ENCODE measurements around the gene MCAM.

The MCAM gene

DNA sequence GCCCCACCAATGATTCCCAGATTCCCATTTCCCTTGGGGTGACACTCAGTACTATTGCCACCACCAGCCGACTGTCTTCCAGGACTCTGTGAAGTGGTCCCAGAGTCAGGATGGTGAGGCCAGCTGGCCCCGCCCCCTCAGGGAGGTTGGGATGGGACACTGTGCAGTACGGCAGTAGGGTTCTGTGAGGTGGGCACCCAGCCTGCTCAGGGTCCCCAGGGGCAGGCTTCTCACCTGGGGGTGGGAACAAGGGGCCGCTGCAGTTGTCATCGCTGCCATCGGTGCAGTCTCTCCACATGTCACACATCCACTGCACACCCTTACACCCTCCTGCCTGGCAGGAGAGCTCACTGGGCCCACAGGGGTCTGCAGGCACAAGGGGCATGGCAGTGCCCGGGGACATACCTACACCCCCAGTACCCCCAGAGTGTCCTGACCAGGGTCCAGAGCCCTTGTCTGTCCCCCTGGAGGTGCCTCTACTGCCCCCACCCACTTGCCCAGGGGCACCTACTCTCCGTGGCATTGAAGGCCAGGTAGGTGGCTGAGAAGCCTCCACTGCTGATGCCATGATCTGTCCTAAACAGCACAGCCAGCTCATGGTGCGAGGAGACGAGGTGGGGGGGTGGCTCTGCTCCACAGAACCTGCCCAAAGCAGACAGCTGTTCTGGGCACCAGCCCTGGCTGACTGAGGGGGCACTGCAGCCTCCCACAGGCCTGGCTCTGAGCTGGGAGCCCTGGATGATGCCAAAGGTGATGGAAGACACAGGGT lies 25.6 kb upstream of the MCAM start:
- H3K9me3 ChIP-seq (ENCODE audit: severe bottlenecking) = no peaks in the 10 kb centered on the region
- H3K27ac ChIP-seq = no peak overlapping the region
- peaks cover 25% of the 10 kb centered on the region for H3K27me3 ChIP-seq (ENCODE audit: insufficient read depth, low read depth, severe bottlenecking)
- no peak overlapping the region for H3K4me3 ChIP-seq (ENCODE audit: low read depth, low read length)
- TF ChIP-seq, protein P1, sequence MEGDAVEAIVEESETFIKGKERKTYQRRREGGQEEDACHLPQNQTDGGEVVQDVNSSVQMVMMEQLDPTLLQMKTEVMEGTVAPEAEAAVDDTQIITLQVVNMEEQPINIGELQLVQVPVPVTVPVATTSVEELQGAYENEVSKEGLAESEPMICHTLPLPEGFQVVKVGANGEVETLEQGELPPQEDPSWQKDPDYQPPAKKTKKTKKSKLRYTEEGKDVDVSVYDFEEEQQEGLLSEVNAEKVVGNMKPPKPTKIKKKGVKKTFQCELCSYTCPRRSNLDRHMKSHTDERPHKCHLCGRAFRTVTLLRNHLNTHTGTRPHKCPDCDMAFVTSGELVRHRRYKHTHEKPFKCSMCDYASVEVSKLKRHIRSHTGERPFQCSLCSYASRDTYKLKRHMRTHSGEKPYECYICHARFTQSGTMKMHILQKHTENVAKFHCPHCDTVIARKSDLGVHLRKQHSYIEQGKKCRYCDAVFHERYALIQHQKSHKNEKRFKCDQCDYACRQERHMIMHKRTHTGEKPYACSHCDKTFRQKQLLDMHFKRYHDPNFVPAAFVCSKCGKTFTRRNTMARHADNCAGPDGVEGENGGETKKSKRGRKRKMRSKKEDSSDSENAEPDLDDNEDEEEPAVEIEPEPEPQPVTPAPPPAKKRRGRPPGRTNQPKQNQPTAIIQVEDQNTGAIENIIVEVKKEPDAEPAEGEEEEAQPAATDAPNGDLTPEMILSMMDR (IDR thresholded peaks at IDR 0.05; ENCODE audit: low read depth, low read length) = no peak
- no peak for DNase-seq
- no peaks in the 10 kb centered on the region for H3K36me3 ChIP-seq

DNA sequence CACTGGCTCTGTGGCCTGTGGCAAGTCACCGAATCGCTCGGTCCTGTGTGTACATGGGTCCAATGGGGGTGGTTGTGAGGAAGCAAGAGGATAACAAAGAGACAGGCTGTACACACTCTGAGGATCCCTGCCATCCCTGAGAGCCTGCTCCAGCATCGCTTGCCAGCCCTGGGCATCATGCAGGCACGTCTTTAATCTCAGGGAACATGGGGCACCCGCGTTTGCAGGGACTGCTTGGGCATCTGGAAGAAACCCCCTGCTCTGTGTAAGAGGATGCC lies 25.0 kb upstream of the MCAM start:
- no peak overlapping the region for H3K4me3 ChIP-seq (ENCODE audit: low read depth, low read length)
- TF ChIP-seq, protein P1 (IDR thresholded peaks at IDR 0.05; ENCODE audit: low read depth, low read length) = no peak

DNA sequence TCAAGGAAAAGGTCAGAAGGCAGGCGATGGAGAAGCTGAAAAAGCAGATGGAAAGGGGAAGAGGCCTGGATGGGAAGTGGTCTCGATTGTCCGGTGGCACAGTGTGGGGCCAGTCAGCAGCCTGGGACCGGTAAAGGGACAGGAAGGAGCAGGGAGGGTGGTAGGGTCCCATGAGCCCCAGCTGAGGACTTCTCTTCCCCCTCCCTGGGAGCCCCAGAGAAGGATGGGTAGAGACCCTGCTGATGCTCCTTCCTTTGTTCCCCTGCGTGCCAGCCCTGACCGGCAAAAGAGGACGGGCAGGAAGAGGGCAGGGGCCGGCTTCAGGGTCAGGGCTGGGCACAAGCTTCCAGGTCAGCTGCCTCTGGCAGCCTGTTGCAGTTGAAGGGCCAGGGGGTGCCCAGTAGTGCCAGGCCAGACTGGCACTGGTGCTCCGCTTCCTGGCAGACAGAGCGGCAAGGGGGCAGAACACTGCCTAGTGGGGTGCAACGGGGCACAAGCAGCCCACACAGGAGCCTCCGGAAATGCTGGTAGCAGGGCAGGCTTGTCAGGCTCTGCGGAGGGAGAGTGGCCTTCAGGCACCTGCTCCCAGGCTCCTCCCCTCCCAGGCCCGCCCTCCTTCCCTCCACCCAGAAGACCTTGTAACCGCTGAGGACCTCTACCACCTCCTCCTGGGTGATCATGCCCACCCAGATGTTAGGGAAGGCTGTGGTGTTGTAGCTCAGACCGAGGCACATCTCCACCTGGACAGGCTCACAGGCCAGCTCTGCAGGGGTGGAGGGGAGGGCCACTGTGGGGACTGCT lies 24.5 kb upstream of the MCAM start:
- H3K4me3 ChIP-seq (ENCODE audit: low read depth, low read length) = no peak overlapping the region
- peaks cover 25% of the 10 kb centered on the region for H3K27me3 ChIP-seq (ENCODE audit: insufficient read depth, low read depth, severe bottlenecking)
- H3K27ac ChIP-seq = no peak overlapping the region
- no peak for DNase-seq
- TF ChIP-seq, protein P1 (IDR thresholded peaks at IDR 0.05; ENCODE audit: low read depth, low read length) = no peak
- no peaks in the 10 kb centered on the region for H3K36me3 ChIP-seq
- no peaks in the 10 kb centered on the region for H3K9me3 ChIP-seq (ENCODE audit: severe bottlenecking)

More for the DNA sequence above, 25.0 kb upstream of the MCAM start:
- Histone ChIP-seq H3K9me3 (ENCODE audit: severe bottlenecking) (no peaks in the 10 kb centered on the region), H3K27ac (no peak overlapping the region), H3K36me3 (no peaks in the 10 kb centered on the region), H3K27me3 (ENCODE audit: insufficient read depth, low read depth, severe bottlenecking) (peaks cover 25% of the 10 kb centered on the region)
- DNase-seq = no peak

DNA sequence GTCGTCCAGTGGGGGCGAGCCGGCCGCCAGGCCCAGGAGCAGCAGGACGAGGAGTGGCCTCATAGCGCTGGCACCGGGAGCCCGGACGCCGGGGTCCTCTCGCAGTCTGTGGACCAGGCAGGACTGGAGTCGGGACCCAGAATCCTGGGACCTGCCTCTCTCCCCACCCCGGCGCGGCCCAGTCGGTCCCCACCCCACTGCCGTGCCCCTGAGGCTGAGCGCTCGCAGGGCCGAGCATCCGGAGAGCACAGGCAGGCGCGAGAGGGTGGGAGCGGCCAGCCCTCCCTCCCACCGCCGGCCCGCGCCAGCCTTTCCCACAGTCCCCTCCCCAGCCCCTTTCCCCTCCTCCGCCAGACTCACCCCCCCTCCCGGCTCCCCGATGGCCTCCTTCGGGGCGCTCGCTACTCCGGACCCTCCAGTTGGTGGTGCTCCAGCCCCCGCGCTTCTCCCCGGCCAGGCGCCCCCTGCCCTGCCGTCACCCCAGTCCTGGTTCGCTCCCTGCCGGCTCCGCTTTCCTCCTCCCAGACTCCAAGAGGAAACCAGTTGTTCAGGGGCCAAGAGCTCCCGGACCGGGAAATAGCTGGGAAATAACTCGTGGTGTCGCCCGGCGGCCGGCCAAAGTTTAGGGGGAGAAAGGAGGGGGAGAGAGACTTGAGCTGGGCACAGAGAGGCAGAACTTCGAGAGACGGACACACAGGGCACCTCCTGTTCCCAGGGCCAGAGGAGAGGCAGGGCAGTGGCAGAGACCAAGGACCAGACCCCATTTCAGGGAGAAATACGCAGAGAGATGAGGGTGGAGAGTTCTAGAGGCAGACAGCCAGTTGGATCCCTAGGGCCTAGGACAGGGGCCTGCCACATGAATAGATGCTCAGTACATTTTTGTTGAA lies 23.6 kb upstream of the MCAM start, which contains the start of gene C1QTNF5:
C1QTNF5 (minus strand) TSS at position 549 of the 887 bp plus-strand sequence; CDS start at position 63, 486 bp downstream.
- no peak for DNase-seq
- H3K36me3 ChIP-seq = no peaks in the 10 kb centered on the region
- peak within 1 kb of the TSS; percentile 44 for H3K4me3 ChIP-seq (ENCODE audit: low read depth, low read length)
- no peaks in the 10 kb centered on the region for H3K9me3 ChIP-seq (ENCODE audit: severe bottlenecking)
- no peak within 1 kb of the TSS for H3K27ac ChIP-seq
- TF ChIP-seq, protein P1 (IDR thresholded peaks at IDR 0.05; ENCODE audit: low read depth, low read length) = no peak
- peaks cover 25% of the 10 kb centered on the region for H3K27me3 ChIP-seq (ENCODE audit: insufficient read depth, low read depth, severe bottlenecking)

DNA sequence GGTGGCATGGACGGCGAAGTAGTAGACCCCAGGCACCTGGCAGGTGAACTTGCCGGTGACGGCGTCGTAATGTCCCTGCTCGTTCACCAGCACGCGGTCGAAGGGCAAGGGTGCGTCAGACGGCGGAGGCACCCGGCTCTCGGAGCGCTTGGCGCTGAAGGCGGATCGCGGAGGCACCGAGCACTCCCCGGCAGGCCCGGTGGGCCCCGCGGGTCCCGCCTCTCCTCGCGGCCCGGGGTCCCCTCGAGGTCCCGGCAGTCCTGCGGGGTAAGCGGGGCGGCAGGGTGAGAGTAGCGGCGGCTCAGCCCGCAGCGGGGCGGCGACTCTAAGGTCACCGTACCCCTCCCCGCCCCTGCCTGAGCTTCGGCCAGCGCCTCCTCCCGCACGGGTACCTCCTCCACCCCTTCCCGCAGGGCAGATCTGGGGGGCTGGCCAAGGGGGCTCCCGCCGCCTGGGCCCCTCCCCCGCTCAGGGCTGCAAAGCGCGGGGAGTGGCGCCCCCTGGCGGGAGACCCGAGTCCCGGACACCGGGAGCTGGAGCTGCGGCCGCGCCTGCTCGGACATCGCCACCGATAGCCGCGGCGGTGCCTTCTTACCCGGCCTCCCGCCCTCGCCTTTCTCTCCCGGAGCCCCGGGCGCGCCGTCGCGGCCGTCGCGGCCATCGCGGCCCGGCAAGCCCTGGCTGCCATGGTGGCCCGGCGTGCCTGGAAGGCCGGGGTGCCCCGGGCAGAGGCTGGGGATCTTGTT lies 22.8 kb upstream of the MCAM start:
- TF ChIP-seq, protein P1 (IDR thresholded peaks at IDR 0.05; ENCODE audit: low read depth, low read length) = peak; percentile 89
- H3K36me3 ChIP-seq = no peaks in the 10 kb centered on the region
- peak; percentile 76 for DNase-seq
- no peaks in the 10 kb centered on the region for H3K9me3 ChIP-seq (ENCODE audit: severe bottlenecking)
- peaks cover 25% of the 10 kb centered on the region for H3K27me3 ChIP-seq (ENCODE audit: insufficient read depth, low read depth, severe bottlenecking)
- peak overlapping the region; percentile 44 for H3K4me3 ChIP-seq (ENCODE audit: low read depth, low read length)
- no peak overlapping the region for H3K27ac ChIP-seq

Data from WERI-Rb-1 (cell line).